MM.1S (cell line): ENCODE measurements around the gene CENPB.

Source experiments
- EZH2 ChIP-seq: fragments of 300-600 bp; sonication (generic); optimal IDR thresholded peaks from 2 replicates; pipeline ENCODE3; 2017; ENCODE audit warnings: low read depth, mild to moderate bottlenecking, antibody characterized with exemption, low read length, mixed read lengths
- TF ChIP-seq, protein P1 (sequence below): fragments of 300-600 bp; sonication (generic); IDR thresholded peaks from 2 replicates; pipeline ENCODE4 v1.5.1; 2016; ENCODE audit warnings: antibody characterized with exemption, low read length, mixed read lengths

DNA sequence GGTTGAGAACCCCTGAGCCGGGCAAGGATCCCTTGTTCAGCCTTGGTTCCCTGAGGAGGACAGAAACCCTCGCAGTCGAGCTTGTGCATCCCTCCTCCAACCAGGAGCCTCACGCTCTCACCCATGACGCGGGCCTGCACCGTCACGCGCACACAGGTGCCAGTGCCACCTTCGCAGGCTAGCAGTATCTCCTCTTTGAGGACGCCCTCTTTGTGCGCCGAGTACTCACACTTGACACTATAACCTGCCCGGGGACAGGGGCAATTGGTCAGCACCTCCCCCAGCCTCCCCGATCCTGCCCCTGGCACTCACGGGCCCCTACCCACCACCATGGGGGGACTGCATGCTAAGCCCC lies 32.3 kb downstream of the CENPB start:
- no peak for TF ChIP-seq EZH2
- TF ChIP-seq, protein P1, sequence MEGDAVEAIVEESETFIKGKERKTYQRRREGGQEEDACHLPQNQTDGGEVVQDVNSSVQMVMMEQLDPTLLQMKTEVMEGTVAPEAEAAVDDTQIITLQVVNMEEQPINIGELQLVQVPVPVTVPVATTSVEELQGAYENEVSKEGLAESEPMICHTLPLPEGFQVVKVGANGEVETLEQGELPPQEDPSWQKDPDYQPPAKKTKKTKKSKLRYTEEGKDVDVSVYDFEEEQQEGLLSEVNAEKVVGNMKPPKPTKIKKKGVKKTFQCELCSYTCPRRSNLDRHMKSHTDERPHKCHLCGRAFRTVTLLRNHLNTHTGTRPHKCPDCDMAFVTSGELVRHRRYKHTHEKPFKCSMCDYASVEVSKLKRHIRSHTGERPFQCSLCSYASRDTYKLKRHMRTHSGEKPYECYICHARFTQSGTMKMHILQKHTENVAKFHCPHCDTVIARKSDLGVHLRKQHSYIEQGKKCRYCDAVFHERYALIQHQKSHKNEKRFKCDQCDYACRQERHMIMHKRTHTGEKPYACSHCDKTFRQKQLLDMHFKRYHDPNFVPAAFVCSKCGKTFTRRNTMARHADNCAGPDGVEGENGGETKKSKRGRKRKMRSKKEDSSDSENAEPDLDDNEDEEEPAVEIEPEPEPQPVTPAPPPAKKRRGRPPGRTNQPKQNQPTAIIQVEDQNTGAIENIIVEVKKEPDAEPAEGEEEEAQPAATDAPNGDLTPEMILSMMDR, result no peak
